GM19324 (cell line): Measurements from ENCODE around the gene INPP5F.
A peak's percentile ranks its signal among the peaks of the same experiment; 100 is the strongest.
"Not testable (repeated sequence)": the region's sequence is repeated elsewhere in the genome, so short reads cannot be mapped to it uniquely, and the experiment has no call there.

Experiments
- ATAC-seq: cut with Tn5 transposase; IDR thresholded peaks from one replicate; pipeline ENCODE4 v1.9.1; 2021; ENCODE audit warnings: mild to moderate bottlenecking, moderate library complexity; ENCODE audit not compliant: unreplicated experiment, low FRiP score

INPP5F gene

GRCh38 chr10:119852822-119853221, 127.0 kb downstream of the INPP5F start:
- no peak for ATAC-seq

GRCh38 chr10:119853574-119853973, 127.7 kb downstream of the INPP5F start:
- ATAC-seq = no peak

GRCh38 chr10:119858063-119858462, 132.2 kb downstream of the INPP5F start:
- no peak for ATAC-seq

- no peak for ATAC-seq
Measured at GRCh38 chr10:119859420-119860258, 133.8 kb downstream of the INPP5F start.

- no peak for ATAC-seq
Measured at GRCh38 chr10:119860866-119861607, 135.2 kb downstream of the INPP5F start.

GRCh38 chr10:119862524-119862923, 136.7 kb downstream of the INPP5F start:
- ATAC-seq = no peak

- ATAC-seq = no peak
Measured at GRCh38 chr10:119863951-119864565, 138.2 kb downstream of the INPP5F start.

- no peak for ATAC-seq
Measured at GRCh38 chr10:119865699-119866240, 139.9 kb downstream of the INPP5F start.

GRCh38 chr10:119867317-119867716, 141.5 kb downstream of the INPP5F start:
- ATAC-seq = no peak

- ATAC-seq = not testable (repeated sequence)
Measured at GRCh38 chr10:119869398-119869797, 143.5 kb downstream of the INPP5F start.

GRCh38 chr10:119871881-119872609, 146.2 kb downstream of the INPP5F start:
- ATAC-seq = peak; percentile 41

GRCh38 chr10:119872610-119872859, 146.7 kb downstream of the INPP5F start, which contains the start of gene MCMBP:
Gene MCMBP, minus strand, starts transcription at chr10:119872843. Its CDS starts 259 bp downstream, at chr10:119872584.
- peak; percentile 22 for ATAC-seq

- ATAC-seq = peak; percentile 92
Measured at GRCh38 chr10:119872860-119873681, 147.2 kb downstream of the INPP5F start.

- no peak for ATAC-seq
Measured at GRCh38 chr10:119878524-119878923, 152.7 kb downstream of the INPP5F start.
